Measurements from ENCODE around the gene STAM2.

DNA sequence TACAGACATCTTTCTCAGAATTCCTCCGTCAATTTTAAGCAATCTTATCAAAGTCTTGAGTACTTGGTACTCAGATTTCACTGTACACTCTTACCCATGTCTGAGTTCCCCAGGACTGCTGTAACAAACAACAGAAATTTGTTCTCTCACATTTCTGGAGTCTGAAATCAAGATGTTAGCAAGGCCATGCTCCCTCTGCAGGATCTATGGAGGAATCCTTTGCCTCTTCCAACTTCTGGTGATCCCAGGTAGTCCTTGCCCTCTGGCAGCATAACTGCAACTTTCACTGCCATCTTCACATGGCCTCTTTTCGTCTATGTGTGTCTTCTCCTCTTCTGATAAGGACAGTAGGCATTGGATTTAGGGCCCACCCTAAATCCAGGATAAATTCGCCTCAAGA is 59.6 kb downstream of the STAM2 start:
- TF ChIP-seq, protein P1, sequence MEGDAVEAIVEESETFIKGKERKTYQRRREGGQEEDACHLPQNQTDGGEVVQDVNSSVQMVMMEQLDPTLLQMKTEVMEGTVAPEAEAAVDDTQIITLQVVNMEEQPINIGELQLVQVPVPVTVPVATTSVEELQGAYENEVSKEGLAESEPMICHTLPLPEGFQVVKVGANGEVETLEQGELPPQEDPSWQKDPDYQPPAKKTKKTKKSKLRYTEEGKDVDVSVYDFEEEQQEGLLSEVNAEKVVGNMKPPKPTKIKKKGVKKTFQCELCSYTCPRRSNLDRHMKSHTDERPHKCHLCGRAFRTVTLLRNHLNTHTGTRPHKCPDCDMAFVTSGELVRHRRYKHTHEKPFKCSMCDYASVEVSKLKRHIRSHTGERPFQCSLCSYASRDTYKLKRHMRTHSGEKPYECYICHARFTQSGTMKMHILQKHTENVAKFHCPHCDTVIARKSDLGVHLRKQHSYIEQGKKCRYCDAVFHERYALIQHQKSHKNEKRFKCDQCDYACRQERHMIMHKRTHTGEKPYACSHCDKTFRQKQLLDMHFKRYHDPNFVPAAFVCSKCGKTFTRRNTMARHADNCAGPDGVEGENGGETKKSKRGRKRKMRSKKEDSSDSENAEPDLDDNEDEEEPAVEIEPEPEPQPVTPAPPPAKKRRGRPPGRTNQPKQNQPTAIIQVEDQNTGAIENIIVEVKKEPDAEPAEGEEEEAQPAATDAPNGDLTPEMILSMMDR (IDR thresholded peaks at IDR 0.05): no peak
- TF ChIP-seq EP300 (IDR thresholded peaks at IDR 0.05): no peak
- TF ChIP-seq POLR2A (IDR thresholded peaks at IDR 0.05; ENCODE audit: low read depth): no peak
- no peak for TF ChIP-seq POLR2AphosphoS5 (IDR thresholded peaks at IDR 0.05)
